ENCODE data around the gene PLEKHA5.

The PLEKHA5 gene

GRCh38 chr12:19234171-19234704 lies 104.7 kb downstream of the PLEKHA5 start:
- DNase-seq (ENCODE audit: low spot score): no peak

GRCh38 chr12:19234981-19235871 lies 105.7 kb downstream of the PLEKHA5 start:
- no peak for DNase-seq (ENCODE audit: low spot score)

- DNase-seq (ENCODE audit: low spot score): no peak
Measured at GRCh38 chr12:19236656-19237055, 107.1 kb downstream of the PLEKHA5 start.

- DNase-seq (ENCODE audit: low spot score): no peak
Measured at GRCh38 chr12:19238540-19238939, 109.0 kb downstream of the PLEKHA5 start.

- no peak for DNase-seq (ENCODE audit: low spot score)
Measured at GRCh38 chr12:19239102-19239501, 109.6 kb downstream of the PLEKHA5 start.

- no peak for DNase-seq (ENCODE audit: low spot score)
Measured at GRCh38 chr12:19239616-19240234, 110.2 kb downstream of the PLEKHA5 start.

GRCh38 chr12:19242581-19242980 lies 113.0 kb downstream of the PLEKHA5 start:
- DNase-seq (ENCODE audit: low spot score): no peak

GRCh38 chr12:19243551-19243950 lies 114.0 kb downstream of the PLEKHA5 start:
- DNase-seq (ENCODE audit: low spot score): no peak

- no peak for DNase-seq (ENCODE audit: low spot score)
Measured at GRCh38 chr12:19244312-19244711, 114.8 kb downstream of the PLEKHA5 start.

- DNase-seq (ENCODE audit: low spot score): no peak
Measured at GRCh38 chr12:19245106-19245505, 115.6 kb downstream of the PLEKHA5 start.

- no peak for DNase-seq (ENCODE audit: low spot score)
Measured at GRCh38 chr12:19245666-19246065, 116.1 kb downstream of the PLEKHA5 start.

- no peak for DNase-seq (ENCODE audit: low spot score)
Measured at GRCh38 chr12:19246933-19247332, 117.4 kb downstream of the PLEKHA5 start.

- no peak for DNase-seq (ENCODE audit: low spot score)
Measured at GRCh38 chr12:19248929-19249602, 119.5 kb downstream of the PLEKHA5 start.

- DNase-seq (ENCODE audit: low spot score): no peak
Measured at GRCh38 chr12:19251481-19252132, 122.1 kb downstream of the PLEKHA5 start.

GRCh38 chr12:19260135-19260534 lies 130.6 kb downstream of the PLEKHA5 start:
- DNase-seq (ENCODE audit: low spot score): no peak

- no peak for DNase-seq (ENCODE audit: low spot score)
Measured at GRCh38 chr12:19261773-19262172, 132.2 kb downstream of the PLEKHA5 start.

- no peak for DNase-seq (ENCODE audit: low spot score)
Measured at GRCh38 chr12:19263672-19264071, 134.1 kb downstream of the PLEKHA5 start.

GRCh38 chr12:19273482-19274330 lies 144.2 kb downstream of the PLEKHA5 start:
- DNase-seq (ENCODE audit: low spot score): no peak

- DNase-seq (ENCODE audit: low spot score): no peak
Measured at GRCh38 chr12:19276767-19277166, 147.2 kb downstream of the PLEKHA5 start.

GRCh38 chr12:19277711-19278110 lies 148.2 kb downstream of the PLEKHA5 start:
- no peak for DNase-seq (ENCODE audit: low spot score)

GRCh38 chr12:19278407-19278806 lies 148.9 kb downstream of the PLEKHA5 start:
- no peak for DNase-seq (ENCODE audit: low spot score)
